Measurements from ENCODE around the gene TMEM50A. TPM values are rescaled to one million over a fixed set of nuclear protein-coding genes. Genes with fewer than 3 reads are reported as not detected.
"Not testable (repeated sequence)": the region's sequence is repeated elsewhere in the genome, so short reads cannot be mapped to it uniquely, and the experiment has no call there.

Gene TMEM50A
- total RNA-seq, 1 experiment from 2014 or later, result 95.9 TPM

DNA sequence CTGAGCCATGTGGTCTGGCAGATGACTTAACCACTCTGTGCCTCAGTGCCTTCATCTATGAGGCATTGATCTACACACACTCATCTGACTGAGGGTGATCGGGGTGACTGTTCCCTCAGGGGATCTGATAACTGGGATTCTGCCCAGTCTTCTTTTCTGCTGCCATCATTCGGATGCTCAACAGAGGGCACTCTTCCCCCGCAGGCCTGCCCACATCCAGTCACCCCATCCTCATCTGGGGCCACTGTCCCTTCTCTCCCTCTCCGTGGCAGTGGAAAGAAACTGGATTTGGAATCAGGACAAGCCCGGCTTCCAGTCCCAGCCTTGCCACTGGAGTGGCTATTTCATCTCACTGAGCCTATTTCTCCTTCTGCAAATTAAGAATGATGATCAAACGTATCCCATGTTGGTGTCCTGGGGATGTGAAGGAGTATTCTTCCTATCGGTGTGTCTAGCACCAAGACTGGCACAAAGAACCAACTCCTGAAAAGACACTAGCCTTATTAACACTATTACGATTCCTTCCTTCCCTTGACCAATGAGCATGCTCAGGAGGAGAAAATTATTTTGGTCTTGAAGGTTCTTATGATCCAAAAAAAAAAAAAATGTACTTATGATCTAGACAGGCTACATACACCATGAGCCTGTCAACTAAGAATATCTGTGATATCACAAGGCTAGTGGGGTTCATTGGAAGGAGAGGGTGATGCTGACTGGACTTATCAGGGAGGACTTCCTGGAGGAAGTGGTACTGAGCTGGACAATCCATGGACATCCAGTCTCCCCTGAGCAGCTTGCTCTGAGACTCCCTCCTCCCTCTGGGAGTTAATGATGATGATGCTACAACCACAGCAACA is 65.0 kb downstream of the TMEM50A start:
- H3K18ac ChIP-seq (ENCODE audit: insufficient read length, low read depth, low read length); H2AFZ ChIP-seq (ENCODE audit: low read length); H4K8ac ChIP-seq (replicated peaks; ENCODE audit: insufficient read length, low read depth, low read length); H3K27ac Mint-ChIP-seq; H3K14ac ChIP-seq (ENCODE audit: insufficient read depth, low read length); H4K20me1 ChIP-seq (ENCODE audit: control insufficient read depth, insufficient read depth, insufficient read length); H4K5ac ChIP-seq (ENCODE audit: insufficient read length, low read depth, low read length); H2BK5ac ChIP-seq (ENCODE audit: insufficient read length, low read length); H2BK12ac ChIP-seq (ENCODE audit: insufficient read length, low read depth, low read length); DNase-seq; H3K9ac ChIP-seq (ENCODE audit: extremely low read depth, insufficient read length, low read length); H3K4me1 Mint-ChIP-seq; H3K4me1 ChIP-seq (ENCODE audit: insufficient read depth, low read length); H2BK120ac ChIP-seq (ENCODE audit: low read depth, low read length, poor library complexity, severe bottlenecking); H3K36me3 Mint-ChIP-seq (ENCODE audit: insufficient read depth in 1 of 3, low read depth in 3 of 3); H2BK15ac ChIP-seq (ENCODE audit: low read depth, low read length); H3K4me2 ChIP-seq (ENCODE audit: insufficient read depth, insufficient read length, low read length); H3K4ac ChIP-seq (ENCODE audit: low read depth, low read length); H2AK5ac ChIP-seq (ENCODE audit: insufficient read length, low read length); H3K79me1 ChIP-seq (ENCODE audit: insufficient read depth, low read depth, low read length, poor library complexity, severe bottlenecking); H2BK20ac ChIP-seq (ENCODE audit: low read depth, low read length, poor library complexity, severe bottlenecking); H3K9me3 ChIP-seq (ENCODE audit: control insufficient read depth, low read depth, low read length); H3K79me2 ChIP-seq (ENCODE audit: insufficient read depth, low read length); H3K27me3 ChIP-seq (ENCODE audit: insufficient read depth, low read length); H3K23me2 ChIP-seq (ENCODE audit: insufficient read length, low read depth, low read length, poor library complexity, severe bottlenecking); H3T11ph ChIP-seq (ENCODE audit: low read length); H3K56ac ChIP-seq (ENCODE audit: insufficient read length, low read depth, low read length); H3K27ac ChIP-seq (ENCODE audit: insufficient read length, low read depth, low read length); H3K4me3 Mint-ChIP-seq; H3K23ac ChIP-seq (ENCODE audit: insufficient read length, low read depth, low read length); H3K9me3 Mint-ChIP-seq; H4K91ac ChIP-seq (ENCODE audit: insufficient read length, low read depth, low read length): not testable (repeated sequence)
- peaks cover 21% of the 10 kb centered on the region for H3K27me3 Mint-ChIP-seq (ENCODE audit: low read depth)
- TF ChIP-seq, protein P1, sequence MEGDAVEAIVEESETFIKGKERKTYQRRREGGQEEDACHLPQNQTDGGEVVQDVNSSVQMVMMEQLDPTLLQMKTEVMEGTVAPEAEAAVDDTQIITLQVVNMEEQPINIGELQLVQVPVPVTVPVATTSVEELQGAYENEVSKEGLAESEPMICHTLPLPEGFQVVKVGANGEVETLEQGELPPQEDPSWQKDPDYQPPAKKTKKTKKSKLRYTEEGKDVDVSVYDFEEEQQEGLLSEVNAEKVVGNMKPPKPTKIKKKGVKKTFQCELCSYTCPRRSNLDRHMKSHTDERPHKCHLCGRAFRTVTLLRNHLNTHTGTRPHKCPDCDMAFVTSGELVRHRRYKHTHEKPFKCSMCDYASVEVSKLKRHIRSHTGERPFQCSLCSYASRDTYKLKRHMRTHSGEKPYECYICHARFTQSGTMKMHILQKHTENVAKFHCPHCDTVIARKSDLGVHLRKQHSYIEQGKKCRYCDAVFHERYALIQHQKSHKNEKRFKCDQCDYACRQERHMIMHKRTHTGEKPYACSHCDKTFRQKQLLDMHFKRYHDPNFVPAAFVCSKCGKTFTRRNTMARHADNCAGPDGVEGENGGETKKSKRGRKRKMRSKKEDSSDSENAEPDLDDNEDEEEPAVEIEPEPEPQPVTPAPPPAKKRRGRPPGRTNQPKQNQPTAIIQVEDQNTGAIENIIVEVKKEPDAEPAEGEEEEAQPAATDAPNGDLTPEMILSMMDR (conservative IDR thresholded peaks at IDR 0.05), result peak; percentile 48; the same call in 2 of the 3 replicates
- WGBS (ENCODE audit: extremely low coverage, insufficient read length, low lambda C conversion rate), result no CpG with 5 or more reads among the region's 8 CpGs

DNA sequence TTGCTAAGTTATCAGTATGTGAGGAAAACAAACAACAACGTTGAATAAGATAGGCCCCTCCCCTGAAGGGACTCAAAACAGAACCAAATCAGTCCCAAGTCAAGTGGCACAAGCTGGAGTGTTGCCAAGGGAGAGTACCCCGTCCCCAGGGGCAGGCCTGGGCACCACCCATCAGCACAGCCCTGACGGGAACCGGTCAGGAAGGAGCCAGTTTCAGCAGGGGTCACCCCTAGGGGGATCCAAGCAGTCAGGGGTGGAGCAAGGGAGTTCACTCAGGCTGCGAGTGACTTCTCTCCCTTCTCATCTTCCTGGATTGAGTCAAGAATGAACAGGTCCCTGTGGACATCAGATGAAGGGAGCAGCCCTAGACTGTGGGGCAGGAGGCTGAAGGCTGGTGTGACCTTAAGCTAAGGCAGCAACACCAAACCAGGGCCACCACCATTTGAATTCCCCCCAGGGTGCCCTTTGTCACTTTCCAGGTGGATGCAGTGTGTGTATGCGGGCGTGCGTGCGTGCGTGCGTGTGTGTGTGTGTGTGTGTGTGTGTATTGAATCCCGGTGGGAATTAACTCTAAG is 67.7 kb downstream of the TMEM50A start:
- H3K4me1 Mint-ChIP-seq, result not testable (repeated sequence)
- WGBS (ENCODE audit: extremely low coverage, insufficient read length, low lambda C conversion rate), result no CpG with 5 or more reads among the region's 12 CpGs

More for the DNA sequence above, 67.7 kb downstream of the TMEM50A start:
- H3K14ac ChIP-seq (ENCODE audit: insufficient read depth, low read length); H3K56ac ChIP-seq (ENCODE audit: insufficient read length, low read depth, low read length); H4K5ac ChIP-seq (ENCODE audit: insufficient read length, low read depth, low read length); H3T11ph ChIP-seq (ENCODE audit: low read length); H3K4me1 ChIP-seq (ENCODE audit: insufficient read depth, low read length); H2BK5ac ChIP-seq (ENCODE audit: insufficient read length, low read length); H3K9ac ChIP-seq (ENCODE audit: extremely low read depth, insufficient read length, low read length); H3K79me1 ChIP-seq (ENCODE audit: insufficient read depth, low read depth, low read length, poor library complexity, severe bottlenecking); H2BK12ac ChIP-seq (ENCODE audit: insufficient read length, low read depth, low read length); H2AK5ac ChIP-seq (ENCODE audit: insufficient read length, low read length); H3K27ac ChIP-seq (ENCODE audit: insufficient read length, low read depth, low read length); H4K8ac ChIP-seq (replicated peaks; ENCODE audit: insufficient read length, low read depth, low read length); H3K23ac ChIP-seq (ENCODE audit: insufficient read length, low read depth, low read length); H2BK120ac ChIP-seq (ENCODE audit: low read depth, low read length, poor library complexity, severe bottlenecking); H3K4me3 Mint-ChIP-seq; H3K27me3 ChIP-seq (ENCODE audit: insufficient read depth, low read length); H3K36me3 Mint-ChIP-seq (ENCODE audit: insufficient read depth in 1 of 3, low read depth in 3 of 3); H4K91ac ChIP-seq (ENCODE audit: insufficient read length, low read depth, low read length); H3K4me2 ChIP-seq (ENCODE audit: insufficient read depth, insufficient read length, low read length); H2BK15ac ChIP-seq (ENCODE audit: low read depth, low read length); H2BK20ac ChIP-seq (ENCODE audit: low read depth, low read length, poor library complexity, severe bottlenecking); H3K18ac ChIP-seq (ENCODE audit: insufficient read length, low read depth, low read length); H3K4ac ChIP-seq (ENCODE audit: low read depth, low read length); H3K23me2 ChIP-seq (ENCODE audit: insufficient read length, low read depth, low read length, poor library complexity, severe bottlenecking); H3K79me2 ChIP-seq (ENCODE audit: insufficient read depth, low read length); H2AFZ ChIP-seq (ENCODE audit: low read length); H3K9me3 Mint-ChIP-seq; DNase-seq; H4K20me1 ChIP-seq (ENCODE audit: control insufficient read depth, insufficient read depth, insufficient read length); H3K9me3 ChIP-seq (ENCODE audit: control insufficient read depth, low read depth, low read length): not testable (repeated sequence)
- Mint-ChIP-seq H3K27me3 (ENCODE audit: low read depth) (peaks cover 14% of the 10 kb centered on the region), H3K27ac (peak overlapping the region in 1 of 3 experiments; percentile 72; a peak in 2 of 7 replicates)
